ENCODE data around the gene KLF16. TPM values are rescaled to one million over a fixed set of nuclear protein-coding genes. Genes with fewer than 3 reads are reported as not detected.

Gene KLF16
- total RNA-seq, 4 donors from 2014 or later, result 1.8 to 6.4 (median 3.4) TPM

DNA sequence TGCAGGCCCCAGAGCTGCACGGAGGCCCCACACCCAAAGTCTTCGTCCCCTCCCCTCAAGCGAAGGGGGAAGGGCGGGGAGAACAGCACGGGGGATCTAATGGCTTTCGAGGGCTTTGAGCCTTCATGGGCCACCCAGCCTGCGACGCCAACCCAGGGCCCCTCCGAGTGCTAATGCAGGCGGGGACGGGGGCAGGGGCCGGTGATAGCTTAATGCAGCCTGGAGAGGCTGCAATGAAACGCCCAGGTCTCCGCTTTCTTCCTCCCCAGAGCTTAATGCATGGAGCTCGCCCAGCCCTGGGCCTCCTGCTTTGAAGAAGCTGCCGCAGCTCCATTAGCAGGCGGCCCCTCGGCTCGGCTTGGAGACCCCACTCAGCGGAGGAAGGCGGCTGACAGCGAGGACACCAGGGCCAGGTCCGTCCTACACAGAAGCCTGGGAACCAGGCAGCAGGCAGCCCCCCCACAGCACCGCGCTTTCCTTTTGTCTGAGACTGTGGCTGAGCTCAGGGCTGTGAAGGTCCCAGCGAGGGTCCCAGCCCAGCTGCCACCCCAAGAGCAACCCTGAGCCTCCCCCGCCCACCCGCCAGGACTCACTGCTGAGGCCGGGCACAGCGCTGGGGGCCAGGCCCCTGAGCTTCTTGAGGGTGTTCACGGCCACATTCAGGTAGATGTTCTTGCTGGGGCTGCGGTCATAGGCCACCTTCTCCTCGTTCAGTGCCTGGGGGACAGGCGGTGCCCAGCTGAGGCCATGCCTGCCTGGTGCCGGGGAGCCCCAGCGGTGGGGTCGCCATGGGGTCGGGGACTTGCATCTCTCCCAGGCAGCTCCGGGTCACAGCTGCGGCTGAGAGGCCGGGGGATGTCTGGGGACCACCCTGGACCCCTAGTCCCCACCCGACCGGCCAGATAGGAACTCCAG lies 43.8 kb downstream of the KLF16 start:
- Histone ChIP-seq H3K27me3 (no peaks in the 10 kb centered on the region), H3K4me3 (replicated peaks in 1 of 3) (no peak overlapping the region), H3K9me3 (no peaks in the 10 kb centered on the region), H3K27ac (no peak overlapping the region), H3K4me1 (no peaks in the 10 kb centered on the region), H3K36me3 (peaks cover 65 to 70% of the 10 kb centered on the region in 2 donors)
- 90 to 96% methylated on average over 14 to 25 of the region's 43 CpGs for WGBS, 2 donors
- intact Hi-C loops (cut with DNase I), result loop anchor here (10.0 kb wide), 1 partner anchor 265 kb away; no protein-coding TSS in a partner anchor
- TF ChIP-seq POLR2A (IDR thresholded peaks at IDR 0.05), result no peak
- TF ChIP-seq, protein P1, sequence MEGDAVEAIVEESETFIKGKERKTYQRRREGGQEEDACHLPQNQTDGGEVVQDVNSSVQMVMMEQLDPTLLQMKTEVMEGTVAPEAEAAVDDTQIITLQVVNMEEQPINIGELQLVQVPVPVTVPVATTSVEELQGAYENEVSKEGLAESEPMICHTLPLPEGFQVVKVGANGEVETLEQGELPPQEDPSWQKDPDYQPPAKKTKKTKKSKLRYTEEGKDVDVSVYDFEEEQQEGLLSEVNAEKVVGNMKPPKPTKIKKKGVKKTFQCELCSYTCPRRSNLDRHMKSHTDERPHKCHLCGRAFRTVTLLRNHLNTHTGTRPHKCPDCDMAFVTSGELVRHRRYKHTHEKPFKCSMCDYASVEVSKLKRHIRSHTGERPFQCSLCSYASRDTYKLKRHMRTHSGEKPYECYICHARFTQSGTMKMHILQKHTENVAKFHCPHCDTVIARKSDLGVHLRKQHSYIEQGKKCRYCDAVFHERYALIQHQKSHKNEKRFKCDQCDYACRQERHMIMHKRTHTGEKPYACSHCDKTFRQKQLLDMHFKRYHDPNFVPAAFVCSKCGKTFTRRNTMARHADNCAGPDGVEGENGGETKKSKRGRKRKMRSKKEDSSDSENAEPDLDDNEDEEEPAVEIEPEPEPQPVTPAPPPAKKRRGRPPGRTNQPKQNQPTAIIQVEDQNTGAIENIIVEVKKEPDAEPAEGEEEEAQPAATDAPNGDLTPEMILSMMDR (IDR thresholded peaks at IDR 0.05), result no peak
- DNase-seq, result no peak

DNA sequence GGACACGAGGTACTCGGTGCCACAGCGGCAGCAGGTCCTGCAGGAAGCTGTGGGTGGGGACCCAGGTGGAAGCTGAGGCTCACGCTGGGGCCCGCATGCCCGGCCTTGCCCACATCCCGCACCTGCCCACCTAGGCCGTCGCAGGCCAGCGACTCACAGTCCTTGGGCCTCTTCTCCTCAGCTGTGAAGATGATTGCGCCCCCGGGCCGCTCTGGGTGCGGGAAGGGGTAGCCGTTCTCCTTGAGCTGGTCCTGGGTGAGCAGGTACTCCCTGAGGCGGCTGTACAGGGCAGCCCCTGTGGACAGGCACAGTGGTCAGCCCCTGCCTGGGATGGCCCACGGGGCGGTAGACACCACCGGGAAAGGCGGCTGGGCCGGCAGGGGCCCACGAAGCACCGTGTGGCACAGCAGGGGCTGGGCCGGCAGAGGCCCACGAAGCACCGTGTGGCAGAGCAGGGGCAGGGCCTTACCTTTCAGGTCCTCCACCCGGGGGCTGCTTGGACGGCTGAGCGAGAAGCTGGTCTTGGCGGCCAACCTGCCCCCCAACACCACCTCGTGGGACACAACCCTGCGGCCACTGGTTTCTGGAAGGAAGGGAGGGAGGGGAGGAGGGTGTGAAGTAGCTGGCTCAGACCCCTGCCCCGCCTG lies 44.7 kb downstream of the KLF16 start:
- Histone ChIP-seq H3K36me3 (peaks cover 62 to 63% of the 10 kb centered on the region in 2 donors), H3K9me3 (no peaks in the 10 kb centered on the region), H3K27ac (no peak overlapping the region), H3K4me3 (replicated peaks in 1 of 3) (no peak overlapping the region), H3K27me3 (no peaks in the 10 kb centered on the region), H3K4me1 (no peaks in the 10 kb centered on the region)
- no peak for TF ChIP-seq POLR2A (IDR thresholded peaks at IDR 0.05)
- TF ChIP-seq, protein P1 (IDR thresholded peaks at IDR 0.05), result no peak
- 80 to 87% methylated on average over 2 to 16 of the region's 33 CpGs for WGBS, 2 donors
- no peak for DNase-seq
- intact Hi-C loops (cut with DNase I), result loop anchor here (10.0 kb wide), 1 partner anchor 264 kb away; no protein-coding TSS in a partner anchor

DNA sequence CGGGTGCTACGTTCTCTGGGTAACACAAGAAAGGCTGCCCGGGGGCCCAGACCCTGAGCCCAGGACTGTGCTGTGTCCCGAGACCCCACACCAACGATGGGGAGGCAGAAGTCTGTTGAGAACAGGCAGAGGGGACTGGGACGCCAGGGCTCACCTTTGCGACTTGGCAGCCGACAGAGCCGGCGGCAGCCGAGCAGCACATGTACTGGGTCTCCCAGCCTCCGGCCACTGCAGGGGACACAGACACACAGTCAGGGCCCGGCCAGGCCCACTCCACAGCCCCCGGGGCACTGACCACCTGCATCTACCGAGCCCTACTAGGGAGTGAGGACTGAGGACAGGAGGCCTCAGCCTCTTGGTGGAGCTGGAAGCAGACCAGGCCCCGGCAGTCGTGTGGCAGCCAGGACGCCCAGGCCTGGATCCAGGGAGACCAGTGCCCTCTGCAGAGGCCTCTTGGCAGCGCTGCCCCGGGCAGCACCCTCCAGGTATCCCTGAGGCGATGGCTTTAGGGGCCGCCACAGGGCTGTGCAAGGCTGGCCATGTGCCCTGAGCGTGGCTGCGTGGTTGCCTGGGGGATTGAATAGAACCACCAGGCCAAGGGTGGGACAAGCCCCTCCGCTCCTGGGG lies 45.7 kb downstream of the KLF16 start:
- no peak for DNase-seq
- Histone ChIP-seq H3K27me3 (no peaks in the 10 kb centered on the region), H3K9me3 (no peaks in the 10 kb centered on the region), H3K27ac (no peak overlapping the region), H3K36me3 (peaks cover 56 to 63% of the 10 kb centered on the region in 2 donors), H3K4me3 (replicated peaks in 1 of 3) (no peak overlapping the region), H3K4me1 (peaks cover 6 to 8% of the 10 kb centered on the region in 2 donors)
- intact Hi-C loops (cut with DNase I), result loop anchor here (10.0 kb wide), 1 partner anchor 263 kb away; no protein-coding TSS in a partner anchor
- TF ChIP-seq, protein P1 (IDR thresholded peaks at IDR 0.05), result no peak
- TF ChIP-seq POLR2A (IDR thresholded peaks at IDR 0.05), result no peak
- 93 to 95% methylated on average over 3 to 25 of the region's 25 CpGs for WGBS, 2 donors

DNA sequence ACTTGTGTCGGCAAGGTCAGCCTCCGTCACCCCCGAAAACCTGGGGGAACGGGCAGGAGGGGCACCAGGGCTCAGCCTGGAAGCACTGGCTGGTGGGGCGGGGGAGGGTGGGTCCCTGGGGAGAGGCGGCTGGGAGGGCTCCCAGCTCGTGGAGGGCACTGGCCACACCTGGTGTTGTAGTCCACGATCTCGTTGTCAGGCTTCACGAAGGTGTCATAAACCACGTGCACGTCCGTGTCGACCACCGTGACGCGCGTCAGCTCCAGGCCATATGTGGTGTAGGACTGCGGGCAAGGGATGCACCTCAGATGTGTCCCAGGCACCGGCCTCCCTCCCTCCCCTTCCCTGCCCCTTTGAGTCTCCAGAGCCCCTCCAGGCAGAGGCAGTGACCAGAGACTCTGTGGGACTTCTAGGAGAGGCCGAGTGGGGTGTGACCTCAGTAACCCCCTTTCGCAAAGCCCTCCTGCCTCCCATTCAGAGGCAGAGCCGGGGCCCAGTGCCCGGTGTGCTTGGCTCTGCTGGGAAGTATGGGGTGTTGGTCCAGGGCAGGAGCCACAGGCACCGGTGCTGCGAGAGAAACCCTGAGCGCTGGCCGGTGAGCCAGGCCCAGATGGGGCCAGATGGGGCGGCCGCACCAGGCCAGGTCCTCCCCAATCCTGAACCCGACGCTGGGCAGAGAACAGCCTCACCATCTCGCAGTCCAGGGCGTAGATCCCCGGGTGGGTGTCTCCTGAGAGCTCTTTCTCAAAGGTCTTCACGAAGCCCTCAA lies 46.7 kb downstream of the KLF16 start:
- no peaks in the 10 kb centered on the region for H3K9me3 ChIP-seq
- peaks cover 11 to 13% of the 10 kb centered on the region in 2 donors for H3K4me1 ChIP-seq
- 93% methylated on average over 24 to 28 of the region's 36 CpGs for WGBS, 2 donors
- DNase-seq, result no peak
- no peaks in the 10 kb centered on the region for H3K27me3 ChIP-seq
- TF ChIP-seq, protein P1 (IDR thresholded peaks at IDR 0.05), result no peak
- TF ChIP-seq POLR2A (IDR thresholded peaks at IDR 0.05), result no peak
- H3K36me3 ChIP-seq, result peaks cover 56 to 60% of the 10 kb centered on the region in 2 donors
- intact Hi-C loops (cut with DNase I), result loop anchor here (10.0 kb wide), 1 partner anchor 262 kb away; no protein-coding TSS in a partner anchor
- no peak overlapping the region for H3K27ac ChIP-seq
- no peak overlapping the region for H3K4me3 ChIP-seq (replicated peaks in 1 of 3)

Measured in thyroid gland (tissue), 4 donors.